Endothelial cell of umbilical vein (primary cell): ENCODE data around the gene ATRNL1. TPM values are rescaled to one million over a fixed set of nuclear protein-coding genes. Genes with fewer than 3 reads are reported as not detected.

Source experiments
- BruUV-seq: library from RNA; stranded (reverse); fragments of 400-500 nt; replicated peaks from 2 replicates; lab custom pipeline; 2021; lab: Mats Ljungman, UMichigan
- CTCF ChIA-PET: fragments of 300-600, 350-600 bp; sonication (Branson Sonifier 250); formaldehyde crosslinking; loops from one replicate; lab custom pipeline; 2021; ENCODE audit warnings: antibody characterized with exemption, inconsistent platforms; lab: Charles Lee
- POLR2A ChIA-PET: fragments of 300-600, 350-600 bp; sonication (Branson Sonifier 250); formaldehyde crosslinking; loops from one replicate; lab custom pipeline; 2021; ENCODE audit warnings: antibody characterized with exemption, inconsistent platforms; lab: Charles Lee
- DNase-seq: peaks from one replicate; pipeline ENCODE4 v3.0.0-alpha.2; 2011; ENCODE audit warnings: low read depth, low spot score
- FAIRE-seq: peaks from 2 replicates; lab custom pipeline; 2011; peaks lifted over from hg19 to GRCh38; lab: Jason Lieb, UNC
- H2AFZ ChIP-seq: 2 replicates; pipeline ENCODE4 v1.6.0; 2012; ENCODE audit warnings: low read depth, low read length, control low read depth, inconsistent platforms
- H3K27ac ChIP-seq: 2 replicates; pipeline ENCODE4 v1.5.1; 2011; ENCODE audit warnings: low read depth, mild to moderate bottlenecking, control low read depth, low read length, moderate library complexity; ENCODE audit not compliant: insufficient read depth
- H3K27me3 ChIP-seq, 2 experiments: 2 replicates each; pipeline versions ENCODE4 v1.6.0 to v1.6.1; 2011; ENCODE audit warnings: low read length in 2 of 2, mixed read lengths in 1 of 2; ENCODE audit not compliant: control insufficient read depth in 2 of 2, insufficient read depth in 2 of 2
- H3K36me3 ChIP-seq, 2 experiments: 2 replicates in 1 of 2; 3 replicates in 1 of 2; pipeline ENCODE4 v1.5.1; 2011; ENCODE audit warnings: low read length in 2 of 2, mild to moderate bottlenecking in 1 of 2, moderate library complexity in 1 of 2; ENCODE audit not compliant: control insufficient read depth in 2 of 2, insufficient read depth in 2 of 2; ENCODE audit errors: extremely low read depth in 1 of 2
- H3K4me1 ChIP-seq: 3 replicates; pipeline ENCODE4 v1.5.1; 2011; ENCODE audit warnings: mild to moderate bottlenecking, low read length; ENCODE audit not compliant: control insufficient read depth, insufficient read depth; ENCODE audit errors: extremely low read depth
- H3K4me2 ChIP-seq: 2 replicates; pipeline ENCODE4 v1.6.1; 2011; ENCODE audit warnings: low read length, control low read depth, mixed read lengths; ENCODE audit not compliant: insufficient read depth
- H3K4me3 ChIP-seq, 3 experiments: fragments of 200-600 bp in 1 of 3; sonication (generic), shearing (Covaris generic) in 1 of 3; replicated peaks in 1 of 3; 2 replicates each; pipeline ENCODE4 v1.5.1; 2011 to 2016; ENCODE audit warnings: control low read depth in 3 of 3, low read length in 3 of 3, mild to moderate bottlenecking in 2 of 3, inconsistent platforms in 1 of 3, low read depth in 1 of 3, moderate library complexity in 1 of 3; ENCODE audit not compliant: insufficient read depth in 1 of 3
- H3K79me2 ChIP-seq: 2 replicates; pipeline ENCODE4 v1.6.0; 2012; ENCODE audit warnings: low read length, inconsistent platforms; ENCODE audit not compliant: control insufficient read depth, insufficient read depth
- H3K9ac ChIP-seq: replicated peaks from 2 replicates; pipeline ENCODE3; 2011; ENCODE audit warnings: low read length, control low read depth; ENCODE audit not compliant: insufficient read depth; ENCODE audit errors: extremely low read depth
- H3K9me1 ChIP-seq: replicated peaks from 3 replicates; pipeline ENCODE4 v1.6.0; 2011; ENCODE audit warnings: mild to moderate bottlenecking, low read length; ENCODE audit not compliant: control insufficient read depth, insufficient read depth; ENCODE audit errors: extremely low read depth
- H3K9me3 ChIP-seq: replicated peaks from 2 replicates; pipeline ENCODE4 v1.5.1; 2012; ENCODE audit warnings: low read length, inconsistent platforms; ENCODE audit not compliant: control insufficient read depth, insufficient read depth
- H4K20me1 ChIP-seq: replicated peaks from 2 replicates; pipeline ENCODE3; 2011; ENCODE audit warnings: mild to moderate bottlenecking, low read length; ENCODE audit not compliant: control insufficient read depth, insufficient read depth; ENCODE audit errors: extremely low read depth
- EZH2 ChIP-seq: IDR thresholded peaks from 2 replicates; pipeline ENCODE4 v1.6.1; 2012; ENCODE audit warnings: borderline replicate concordance, low read depth, mild to moderate bottlenecking, moderate library complexity, low read length, inconsistent platforms; ENCODE audit not compliant: severe bottlenecking
- GATA2 ChIP-seq: IDR thresholded peaks from 2 replicates; pipeline ENCODE4 v1.7.0; 2011; ENCODE audit warnings: low read depth, mild to moderate bottlenecking, moderate library complexity, mixed read lengths, low read length; ENCODE audit not compliant: insufficient read length, insufficient read depth
- JUN ChIP-seq: IDR thresholded peaks from 2 replicates; pipeline ENCODE4 v1.6.1; 2011; ENCODE audit warnings: borderline replicate concordance, low read depth; ENCODE audit not compliant: insufficient read length, insufficient read depth
- MYC ChIP-seq: IDR thresholded peaks from one replicate; pipeline ENCODE4 v1.6.1; 2011; ENCODE audit warnings: mild to moderate bottlenecking, low read depth, low read length
- POLR2A ChIP-seq: IDR thresholded peaks from 2 replicates; pipeline ENCODE4 v1.6.1; 2012; ENCODE audit warnings: low read depth, mild to moderate bottlenecking, control low read depth, low read length
- POLR2AphosphoS5 ChIP-seq: IDR thresholded peaks from 2 replicates; pipeline ENCODE4 v1.6.1; 2012; ENCODE audit warnings: low read depth, mild to moderate bottlenecking, control low read depth, low read length, moderate library complexity; ENCODE audit not compliant: insufficient read depth
- dilution Hi-C: fragments of 300-500 bp; cut with MboI; formaldehyde crosslinking; loops from one replicate; pipeline ENCODE4 v1.15.0; 2019; ENCODE audit warnings: low sequenced_read_pairs; ENCODE audit not compliant: extremely low pct_ligation_motif_present
- intact Hi-C: fragments of 100-400 bp; cut with micrococcal nuclease; formaldehyde crosslinking; loops from one replicate; pipeline ENCODE4 v1.10.0; 2022
- polyA plus RNA-seq, 4 experiments: library from polyadenylated mRNA; depleted of rRNA in 3 of 4; stranded (reverse) in 3 of 4; unstranded in 1 of 4; fragments of >200 nt; gene quantifications; 2 replicates each; pipeline versions ENCODE4 v1.2.1 to v1.2.3, GENCODE V29; 2011 to 2012; ENCODE audit warnings: missing spikeins in 1 of 4
- total RNA-seq: library from RNA; stranded (reverse); gene quantifications from 2 replicates; pipeline ENCODE4 v1.2.3, GENCODE V29; 2021
- TF ChIP-seq, protein P1 (sequence below): IDR thresholded peaks from 2 replicates; pipeline ENCODE4 v1.6.1; 2011; ENCODE audit not compliant: insufficient read depth, insufficient read length
- TF ChIP-seq, protein P2 (sequence below), 2 donors: IDR thresholded peaks; 1 replicate in 1 of 2; 2 replicates in 1 of 2; pipeline ENCODE4 v1.5.1; 2011; ENCODE audit warnings: low read length in 2 of 2, mild to moderate bottlenecking in 2 of 2, moderate library complexity in 2 of 2, control low read depth in 1 of 2, inconsistent platforms in 1 of 2, low read depth in 1 of 2; ENCODE audit not compliant: insufficient read depth in 1 of 2; ENCODE audit errors: extremely low read depth in 1 of 2

ATRNL1 gene
- total and polyA plus RNA-seq, 2 donors (not counting 3 experiments of a cell fraction or from before 2014, with no cell fraction given) = not detected

DNA sequence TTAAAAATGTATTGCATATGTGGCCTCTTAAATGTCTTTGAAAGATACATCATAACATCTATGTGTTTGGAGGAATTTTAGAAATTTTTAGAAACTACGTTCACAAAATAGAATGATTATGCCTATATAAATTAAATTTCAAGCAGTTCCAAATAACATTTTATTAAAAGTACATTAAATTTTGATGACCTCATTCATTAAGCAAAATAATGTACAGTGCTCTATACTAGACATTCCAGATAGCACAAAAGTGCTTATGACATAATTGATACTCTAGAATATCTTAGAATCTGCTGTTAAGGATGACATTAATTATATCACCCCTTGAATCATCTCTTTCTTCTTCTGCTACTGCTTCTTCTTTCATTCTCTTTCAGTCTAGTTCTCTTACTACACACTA is 650.9 kb downstream of the ATRNL1 start:
- no peak overlapping the region for H3K4me3 ChIP-seq
- FAIRE-seq = no peak

More for the DNA sequence above, 650.9 kb downstream of the ATRNL1 start:
- dilution Hi-C loops = no loop called here
- Histone ChIP-seq H3K27me3 (no peaks in the 10 kb centered on the region), H2AFZ (no peak overlapping the region), H3K79me2 (no peaks in the 10 kb centered on the region), H3K9me3 (no peaks in the 10 kb centered on the region), H3K4me1 (no peaks in the 10 kb centered on the region), H3K9me1 (no peaks in the 10 kb centered on the region), H3K36me3 (no peaks in the 10 kb centered on the region), H4K20me1 (no peaks in the 10 kb centered on the region), H3K4me2 (no peak overlapping the region), H3K27ac (no peak overlapping the region), H3K9ac (no peak overlapping the region)
- no peak for DNase-seq
- no TSS peak for BruUV-seq
- TF ChIP-seq GATA2 (no peak), EZH2 (no peak), JUN (no peak), MYC (no peak), POLR2AphosphoS5 (no peak), POLR2A (no peak)
- TF ChIP-seq, protein P1, sequence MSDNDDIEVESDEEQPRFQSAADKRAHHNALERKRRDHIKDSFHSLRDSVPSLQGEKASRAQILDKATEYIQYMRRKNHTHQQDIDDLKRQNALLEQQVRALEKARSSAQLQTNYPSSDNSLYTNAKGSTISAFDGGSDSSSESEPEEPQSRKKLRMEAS = no peak
- TF ChIP-seq, protein P2, sequence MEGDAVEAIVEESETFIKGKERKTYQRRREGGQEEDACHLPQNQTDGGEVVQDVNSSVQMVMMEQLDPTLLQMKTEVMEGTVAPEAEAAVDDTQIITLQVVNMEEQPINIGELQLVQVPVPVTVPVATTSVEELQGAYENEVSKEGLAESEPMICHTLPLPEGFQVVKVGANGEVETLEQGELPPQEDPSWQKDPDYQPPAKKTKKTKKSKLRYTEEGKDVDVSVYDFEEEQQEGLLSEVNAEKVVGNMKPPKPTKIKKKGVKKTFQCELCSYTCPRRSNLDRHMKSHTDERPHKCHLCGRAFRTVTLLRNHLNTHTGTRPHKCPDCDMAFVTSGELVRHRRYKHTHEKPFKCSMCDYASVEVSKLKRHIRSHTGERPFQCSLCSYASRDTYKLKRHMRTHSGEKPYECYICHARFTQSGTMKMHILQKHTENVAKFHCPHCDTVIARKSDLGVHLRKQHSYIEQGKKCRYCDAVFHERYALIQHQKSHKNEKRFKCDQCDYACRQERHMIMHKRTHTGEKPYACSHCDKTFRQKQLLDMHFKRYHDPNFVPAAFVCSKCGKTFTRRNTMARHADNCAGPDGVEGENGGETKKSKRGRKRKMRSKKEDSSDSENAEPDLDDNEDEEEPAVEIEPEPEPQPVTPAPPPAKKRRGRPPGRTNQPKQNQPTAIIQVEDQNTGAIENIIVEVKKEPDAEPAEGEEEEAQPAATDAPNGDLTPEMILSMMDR (IDR thresholded peaks at IDR 0.05; ENCODE audit: extremely low read depth in 1 of 2, insufficient read depth in 1 of 2, low read depth in 1 of 2, low read length in 2 of 2) = no peak
- ChIA-PET POLR2A (no interaction called here), CTCF (no interaction called here)
- intact Hi-C loops = no loop called here
